GM18520 (cell line): Measurements from ENCODE around the gene ACTR6.

Experiments used
- ATAC-seq: cut with Tn5 transposase; IDR thresholded peaks from one replicate; pipeline ENCODE4 v1.9.1; 2021; ENCODE audit not compliant: unreplicated experiment

The ACTR6 gene

DNA sequence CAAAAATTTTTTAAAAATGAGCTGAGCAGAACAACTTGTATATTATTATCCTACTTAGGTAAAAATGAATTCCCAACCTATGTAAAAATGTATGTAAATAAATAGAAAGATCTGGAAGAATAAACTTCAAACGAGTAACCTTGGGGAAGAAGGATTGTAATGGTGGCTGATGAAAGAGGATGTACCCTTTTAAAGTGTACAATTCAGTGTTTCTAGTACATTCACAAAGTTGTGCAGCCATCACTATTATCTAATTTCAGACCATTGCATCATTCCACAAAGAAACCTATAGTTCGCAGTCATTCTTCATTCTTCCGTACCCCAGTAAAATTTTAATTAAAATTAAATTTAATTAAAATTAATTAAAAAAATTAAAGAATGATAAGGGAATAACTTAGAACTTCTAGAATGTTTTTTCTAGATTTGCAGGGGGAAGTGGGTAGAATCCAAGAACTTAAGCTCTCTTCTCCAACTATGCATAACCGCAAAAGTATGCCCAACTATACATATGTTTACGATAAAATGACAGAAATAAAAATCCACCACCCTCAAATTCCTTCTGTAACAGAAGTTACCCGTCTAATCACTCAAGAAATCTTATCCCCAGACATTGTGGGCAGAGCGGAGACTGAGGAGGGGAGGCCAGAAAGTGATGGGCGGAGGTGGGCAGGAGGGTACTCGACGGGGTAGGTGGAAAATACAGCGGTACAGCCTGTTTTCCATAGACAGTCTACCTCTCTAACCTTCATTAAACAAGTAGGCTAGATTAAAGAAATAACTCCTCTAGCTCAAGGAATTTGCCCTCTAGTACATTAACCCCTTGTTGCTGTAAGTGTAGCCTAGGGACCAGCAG lies 65.3 kb downstream of the ACTR6 start:
- ATAC-seq: no peak

GRCh38 chr12:100266585-100266834 lies 65.9 kb downstream of the ACTR6 start:
- peak; percentile 47 for ATAC-seq

DNA sequence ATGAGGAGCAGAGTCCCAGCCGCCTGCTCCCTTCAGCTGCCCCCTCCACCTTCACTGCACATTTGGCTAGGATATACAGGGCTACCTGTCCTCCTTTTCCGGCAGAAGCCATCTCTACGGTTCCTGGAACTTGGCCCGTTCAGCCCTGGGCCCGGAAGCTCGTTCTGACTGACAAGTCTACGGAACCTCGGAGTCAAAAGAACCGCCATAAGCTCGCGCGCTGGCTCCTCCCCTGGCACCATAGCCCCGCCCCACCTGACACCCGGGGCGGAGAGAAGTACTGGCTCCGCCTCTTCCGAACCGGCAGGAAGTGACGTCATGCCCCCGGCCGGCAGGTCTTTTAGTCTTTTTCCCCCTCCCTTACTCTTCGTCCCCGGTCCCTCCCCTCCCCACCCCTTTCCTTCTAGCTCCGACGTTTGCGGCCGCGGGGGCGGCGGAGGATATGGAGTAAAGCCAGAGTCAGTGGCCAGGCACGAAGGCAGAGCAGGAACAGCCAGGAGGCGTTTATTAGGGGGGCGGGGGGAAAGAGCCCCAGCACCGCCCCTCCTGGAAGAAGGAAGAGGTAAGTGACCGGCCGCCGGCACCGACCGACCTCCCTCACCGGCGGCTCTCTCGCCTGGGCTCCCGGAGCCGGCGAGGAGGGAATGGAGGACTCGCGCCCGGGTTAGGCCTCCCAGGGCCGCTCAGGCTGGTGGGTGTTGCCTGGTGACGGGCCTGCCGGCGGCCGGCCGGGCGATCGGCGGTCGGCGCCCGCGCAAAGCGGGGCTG lies 66.4 kb downstream of the ACTR6 start, which contains the start of the genes DEPDC4 and SCYL2:
Gene DEPDC4 (minus strand): TSS at position 245 of the 768 bp plus-strand sequence. CDS start 3 bp downstream, at position 242.
Gene SCYL2 (plus strand): TSS at position 343 of the 768 bp plus-strand sequence. CDS start 15,794 bp downstream, outside the sequence.
- peak; percentile 75 for ATAC-seq

- no peak for ATAC-seq
Measured at GRCh38 chr12:100267603-100268281, 67.1 kb downstream of the ACTR6 start.

- ATAC-seq: no peak
Measured at GRCh38 chr12:100268835-100269564, 68.4 kb downstream of the ACTR6 start.

DNA sequence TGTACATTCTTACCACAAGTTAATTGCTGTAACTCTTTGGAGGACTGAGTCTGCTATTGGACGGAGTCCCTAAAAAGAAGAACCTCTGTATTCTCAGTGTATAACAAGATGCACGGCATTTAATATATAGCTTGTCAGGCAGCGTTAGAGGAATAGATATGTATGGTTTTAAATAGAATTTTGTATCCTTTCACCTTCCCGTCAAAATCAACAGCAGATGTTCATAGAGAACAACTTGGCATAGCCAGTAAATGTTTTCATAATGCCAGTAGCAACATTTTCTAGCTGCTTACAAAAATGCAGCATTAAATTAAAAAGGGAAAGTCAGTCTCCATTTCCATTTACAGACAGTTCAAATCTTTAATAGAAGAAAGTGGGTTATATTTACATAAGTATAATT lies 73.2 kb downstream of the ACTR6 start:
- no peak for ATAC-seq
